WTC11 (cell line): ENCODE results near the gene ARID4B. TPM values are rescaled to one million over a fixed set of nuclear protein-coding genes. Genes with fewer than 3 reads are reported as not detected.
"Not testable (repeated sequence)": the region's sequence is repeated elsewhere in the genome, so short reads cannot be mapped to it uniquely, and the experiment has no call there.

Experiments used
- ATAC-seq: fragments of 200-7000 bp; cut with Tn5 transposase; 2 replicates; pipeline ENCODE4 v1.10.0; 2021; ENCODE audit warnings: mild to moderate bottlenecking, moderate library complexity
- CTCF ChIA-PET: fragments of 300-600 bp; sonication (Branson Sonifier 250); formaldehyde crosslinking; loops from one replicate; lab custom pipeline; 2021; ENCODE audit warnings: antibody characterized with exemption; lab: Charles Lee
- POLR2A ChIA-PET: fragments of 350-600 bp; sonication (Branson Sonifier 250); formaldehyde crosslinking; loops from one replicate; lab custom pipeline; 2021; ENCODE audit warnings: antibody characterized with exemption; lab: Charles Lee
- DNase-seq: peaks from one replicate; pipeline ENCODE4 v3.0.0; 2021; ENCODE audit warnings: low spot score
- H3K27ac Mint-ChIP-seq: 2 replicates; pipeline ENCODE4 v1.8.0; 2021; ENCODE audit warnings: mixed read lengths
- H3K27me3 Mint-ChIP-seq: 2 replicates; pipeline ENCODE4 v1.8.0; 2021; ENCODE audit warnings: low read depth, mild to moderate bottlenecking, moderate library complexity, mixed read lengths
- H3K36me3 Mint-ChIP-seq: 2 replicates; pipeline ENCODE4 v1.8.0; 2021; ENCODE audit warnings: mixed read lengths
- H3K4me1 Mint-ChIP-seq: 2 replicates; pipeline ENCODE4 v1.8.0; 2022; ENCODE audit warnings: mixed read lengths
- H3K4me3 Mint-ChIP-seq: 2 replicates; pipeline ENCODE4 v1.8.0; 2021; ENCODE audit warnings: mild to moderate bottlenecking, moderate library complexity, mixed read lengths
- H3K9me3 Mint-ChIP-seq: 2 replicates; pipeline ENCODE4 v1.8.0; 2021; ENCODE audit warnings: mixed read lengths
- ATF2 ChIP-seq: sonication (generic); formaldehyde crosslinking; IDR thresholded peaks from 2 replicates; pipeline ENCODE4 v1.8.1; 2022; ENCODE audit warnings: low read depth, missing genetic modification reagents, borderline replicate concordance
- ELF4 ChIP-seq: sonication (generic); formaldehyde crosslinking; IDR thresholded peaks from 2 replicates; pipeline ENCODE4 v1.8.1; 2022; ENCODE audit warnings: low read depth, mild to moderate bottlenecking, moderate library complexity, missing genetic modification reagents
- NFE2L1 ChIP-seq: sonication (generic); formaldehyde crosslinking; IDR thresholded peaks from 2 replicates; pipeline ENCODE4 v1.8.1; 2023; ENCODE audit warnings: missing genetic modification reagents
- NFYB ChIP-seq: sonication (generic); formaldehyde crosslinking; conservative IDR thresholded peaks from 2 replicates; pipeline ENCODE4 v1.8.0; 2022; ENCODE audit warnings: low read depth, missing genetic modification reagents
- PREB ChIP-seq: sonication (generic); formaldehyde crosslinking; IDR thresholded peaks from 2 replicates; pipeline ENCODE4 v1.8.1; 2022; ENCODE audit warnings: mild to moderate bottlenecking, missing genetic modification reagents, moderate library complexity, borderline replicate concordance
- RELA ChIP-seq: sonication (generic); formaldehyde crosslinking; IDR thresholded peaks from 2 replicates; pipeline ENCODE4 v1.8.1; 2022; ENCODE audit warnings: missing genetic modification reagents, mild to moderate bottlenecking, borderline replicate concordance
- SOX15 ChIP-seq: fragments of 250-450 bp; sonication (Bioruptor Pico); IDR thresholded peaks from 2 replicates; pipeline ENCODE4 v1.9.0; 2021; ENCODE audit warnings: mild to moderate bottlenecking
- ZNF281 ChIP-seq: sonication (generic); formaldehyde crosslinking; IDR thresholded peaks from 2 replicates; pipeline ENCODE4 v1.8.0; 2023; ENCODE audit warnings: mild to moderate bottlenecking, missing genetic modification reagents
- ZNF396 ChIP-seq: fragments of 250-450 bp; sonication (Bioruptor Pico); IDR thresholded peaks from 2 replicates; pipeline ENCODE4 v1.8.0; 2021; ENCODE audit warnings: mild to moderate bottlenecking, moderate library complexity, borderline replicate concordance
- ZNF423 ChIP-seq: fragments of 250-450 bp; sonication (Bioruptor Pico); IDR thresholded peaks from 2 replicates; pipeline ENCODE4 v2.1.2; 2022; ENCODE audit warnings: mild to moderate bottlenecking, moderate library complexity
- ZNF512 ChIP-seq: sonication (generic); formaldehyde crosslinking; IDR thresholded peaks from 2 replicates; pipeline ENCODE4 v1.8.1; 2022; ENCODE audit warnings: missing genetic modification reagents, borderline replicate concordance
- ZNF671 ChIP-seq: fragments of 250-450 bp; sonication (Bioruptor Pico); IDR thresholded peaks from 2 replicates; pipeline ENCODE4 v1.8.0; 2021; ENCODE audit warnings: mild to moderate bottlenecking
- total RNA-seq: library from RNA; stranded (reverse); gene quantifications from 3 replicates; pipeline ENCODE4 v1.2.3, GENCODE V29; 2021
- TF ChIP-seq, protein P1 (sequence below): fragments of 200-600 bp; IDR thresholded peaks from 2 replicates; pipeline ENCODE4 v1.8.0; 2022; ENCODE audit warnings: antibody characterized with exemption
- TF ChIP-seq, protein P2 (sequence below): fragments of 250-450 bp; sonication (Bioruptor Pico); IDR thresholded peaks from 2 replicates; pipeline ENCODE4 v2.1.2; 2022; ENCODE audit warnings: mild to moderate bottlenecking, moderate library complexity
- TF ChIP-seq, protein P3 (sequence below): fragments of 250-450 bp; sonication (Bioruptor Pico); IDR thresholded peaks from 2 replicates; pipeline ENCODE4 v1.9.0; 2021; ENCODE audit warnings: mild to moderate bottlenecking
- TF ChIP-seq, protein P4 (sequence below): sonication (generic); formaldehyde crosslinking; IDR thresholded peaks from 2 replicates; pipeline ENCODE4 v1.8.1; 2023; ENCODE audit warnings: mild to moderate bottlenecking, moderate library complexity, missing genetic modification reagents

Gene ARID4B
- total RNA-seq, 1 experiment from 2014 or later: 35.7 TPM

DNA sequence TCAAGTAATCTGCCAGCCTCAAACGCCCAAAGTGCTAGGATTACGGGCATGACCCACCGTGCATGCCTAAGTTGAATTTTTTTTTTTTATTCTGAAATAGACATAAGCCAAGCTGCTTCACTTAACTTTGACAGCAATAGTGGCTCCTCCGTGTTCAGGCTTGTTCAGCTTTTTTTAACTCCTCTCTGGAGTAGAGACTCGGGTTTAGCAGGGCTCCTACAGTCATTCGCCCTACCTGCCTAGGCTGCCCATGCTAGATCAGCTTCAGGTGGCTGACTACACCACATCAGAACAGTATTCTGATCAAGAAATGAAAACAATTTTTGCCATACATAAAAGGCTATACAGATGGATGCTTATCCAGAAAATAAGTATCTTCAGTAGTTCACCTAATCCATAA, 14.7 kb downstream of the ARID4B start (continued):
- TF ChIP-seq ZNF281 (CRISPR knock-in tag) (no peak), SOX15 (CRISPR knock-in tag) (no peak), ZNF396 (CRISPR knock-in tag) (no peak)

DNA sequence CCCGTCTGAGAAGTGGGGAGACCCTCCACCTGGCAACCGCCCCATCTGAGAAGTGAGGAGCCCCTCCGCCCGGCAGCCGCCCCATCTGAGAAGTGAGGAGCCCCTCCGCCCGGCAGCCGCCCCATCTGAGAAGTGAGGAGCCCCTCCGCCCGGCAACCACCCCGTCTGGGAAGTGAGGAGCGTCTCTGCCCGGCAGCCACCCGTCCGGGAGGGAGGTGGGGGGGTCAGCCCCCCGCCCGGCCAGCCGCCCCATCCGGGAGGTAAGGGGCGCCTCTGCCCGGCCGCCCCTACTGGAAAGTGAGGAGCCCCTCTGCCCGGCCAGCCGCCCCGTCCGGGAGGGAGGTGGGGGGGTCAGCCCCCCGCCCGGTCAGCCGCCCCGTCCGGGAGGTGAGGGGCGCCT, 18.8 kb downstream of the ARID4B start:
- DNase-seq, POLR2A ChIA-PET, CTCF ChIA-PET, ATAC-seq, H3K4me3 Mint-ChIP-seq, H3K27me3 Mint-ChIP-seq, H3K9me3 Mint-ChIP-seq, H3K27ac Mint-ChIP-seq: not testable (repeated sequence)
- Mint-ChIP-seq H3K36me3 (peaks cover 25% of the 10 kb centered on the region), H3K4me1 (peaks cover 16% of the 10 kb centered on the region)

DNA sequence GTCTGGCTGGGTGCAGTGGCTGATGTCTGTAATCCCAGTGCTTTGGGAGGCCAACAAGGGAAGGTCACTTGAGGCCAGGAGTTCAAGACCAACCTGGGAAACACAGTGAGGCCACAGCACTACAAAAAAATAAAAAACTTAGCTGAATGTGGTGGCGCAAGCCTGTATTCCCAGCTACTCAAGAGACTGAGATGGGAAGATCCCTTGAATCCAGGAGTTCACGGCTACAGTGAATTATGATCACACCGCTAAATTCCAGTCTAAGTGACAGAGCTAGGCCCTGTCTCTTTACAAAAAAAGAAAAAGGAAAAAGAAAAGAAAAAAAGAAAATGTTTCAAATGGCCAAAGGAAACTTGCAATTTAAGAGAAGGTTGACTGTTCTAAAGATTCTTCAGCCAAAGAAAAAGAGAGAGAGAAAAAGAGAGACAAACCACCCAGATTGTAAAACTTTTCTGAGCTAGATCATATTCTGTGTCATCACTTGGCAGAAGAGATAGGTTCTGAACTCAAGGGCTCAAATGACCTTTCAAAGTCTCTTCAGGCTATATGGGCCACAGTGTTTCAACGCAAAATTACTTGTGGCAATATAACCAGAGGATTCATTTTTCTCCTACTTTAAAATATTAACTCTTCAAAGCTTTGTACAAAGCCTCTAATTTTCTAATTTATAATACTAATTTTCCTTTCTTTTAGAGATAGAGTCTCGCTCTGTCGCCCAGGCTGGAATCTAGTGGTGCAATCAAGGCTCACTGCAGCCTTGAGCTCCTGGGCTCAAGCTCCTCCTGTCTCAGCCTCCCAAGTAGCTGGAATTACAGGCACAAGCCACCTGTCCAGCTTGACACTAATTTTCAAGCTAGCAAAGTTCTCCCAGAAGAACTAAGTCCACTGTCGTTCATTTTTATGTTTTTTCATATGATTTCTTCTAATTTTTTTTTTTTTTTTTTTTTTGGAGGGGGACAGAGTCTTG, 20.5 kb downstream of the ARID4B start:
- no peak for DNase-seq
- ChIA-PET CTCF (no interaction called here), POLR2A (interaction anchor here (0.6 to 0.7 kb wide), 2 partner anchors 17 to 121 kb away, joined by 4 to 10 read pairs; no protein-coding TSS in a partner anchor)
- TF ChIP-seq, protein P1, sequence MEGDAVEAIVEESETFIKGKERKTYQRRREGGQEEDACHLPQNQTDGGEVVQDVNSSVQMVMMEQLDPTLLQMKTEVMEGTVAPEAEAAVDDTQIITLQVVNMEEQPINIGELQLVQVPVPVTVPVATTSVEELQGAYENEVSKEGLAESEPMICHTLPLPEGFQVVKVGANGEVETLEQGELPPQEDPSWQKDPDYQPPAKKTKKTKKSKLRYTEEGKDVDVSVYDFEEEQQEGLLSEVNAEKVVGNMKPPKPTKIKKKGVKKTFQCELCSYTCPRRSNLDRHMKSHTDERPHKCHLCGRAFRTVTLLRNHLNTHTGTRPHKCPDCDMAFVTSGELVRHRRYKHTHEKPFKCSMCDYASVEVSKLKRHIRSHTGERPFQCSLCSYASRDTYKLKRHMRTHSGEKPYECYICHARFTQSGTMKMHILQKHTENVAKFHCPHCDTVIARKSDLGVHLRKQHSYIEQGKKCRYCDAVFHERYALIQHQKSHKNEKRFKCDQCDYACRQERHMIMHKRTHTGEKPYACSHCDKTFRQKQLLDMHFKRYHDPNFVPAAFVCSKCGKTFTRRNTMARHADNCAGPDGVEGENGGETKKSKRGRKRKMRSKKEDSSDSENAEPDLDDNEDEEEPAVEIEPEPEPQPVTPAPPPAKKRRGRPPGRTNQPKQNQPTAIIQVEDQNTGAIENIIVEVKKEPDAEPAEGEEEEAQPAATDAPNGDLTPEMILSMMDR: no peak
- TF ChIP-seq, protein P2, sequence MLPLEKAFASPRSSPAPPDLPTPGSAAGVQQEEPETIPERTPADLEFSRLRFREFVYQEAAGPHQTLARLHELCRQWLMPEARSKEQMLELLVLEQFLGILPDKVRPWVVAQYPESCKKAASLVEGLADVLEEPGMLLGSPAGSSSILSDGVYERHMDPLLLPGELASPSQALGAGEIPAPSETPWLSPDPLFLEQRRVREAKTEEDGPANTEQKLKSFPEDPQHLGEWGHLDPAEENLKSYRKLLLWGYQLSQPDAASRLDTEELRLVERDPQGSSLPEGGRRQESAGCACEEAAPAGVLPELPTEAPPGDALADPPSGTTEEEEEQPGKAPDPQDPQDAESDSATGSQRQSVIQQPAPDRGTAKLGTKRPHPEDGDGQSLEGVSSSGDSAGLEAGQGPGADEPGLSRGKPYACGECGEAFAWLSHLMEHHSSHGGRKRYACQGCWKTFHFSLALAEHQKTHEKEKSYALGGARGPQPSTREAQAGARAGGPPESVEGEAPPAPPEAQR (CRISPR knock-in tag): no peak
- TF ChIP-seq ATF2 (CRISPR knock-in tag) (no peak), NFYB (CRISPR knock-in tag) (no peak), RELA (CRISPR knock-in tag) (no peak), NFE2L1 (CRISPR knock-in tag) (no peak), ZNF671 (no peak), ZNF423 (CRISPR knock-in tag) (no peak), ELF4 (no peak), ZNF512 (no peak), PREB (CRISPR knock-in tag) (no peak)
- TF ChIP-seq, protein P3, sequence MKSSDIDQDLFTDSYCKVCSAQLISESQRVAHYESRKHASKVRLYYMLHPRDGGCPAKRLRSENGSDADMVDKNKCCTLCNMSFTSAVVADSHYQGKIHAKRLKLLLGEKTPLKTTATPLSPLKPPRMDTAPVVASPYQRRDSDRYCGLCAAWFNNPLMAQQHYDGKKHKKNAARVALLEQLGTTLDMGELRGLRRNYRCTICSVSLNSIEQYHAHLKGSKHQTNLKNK: no peak
- TF ChIP-seq, protein P4, sequence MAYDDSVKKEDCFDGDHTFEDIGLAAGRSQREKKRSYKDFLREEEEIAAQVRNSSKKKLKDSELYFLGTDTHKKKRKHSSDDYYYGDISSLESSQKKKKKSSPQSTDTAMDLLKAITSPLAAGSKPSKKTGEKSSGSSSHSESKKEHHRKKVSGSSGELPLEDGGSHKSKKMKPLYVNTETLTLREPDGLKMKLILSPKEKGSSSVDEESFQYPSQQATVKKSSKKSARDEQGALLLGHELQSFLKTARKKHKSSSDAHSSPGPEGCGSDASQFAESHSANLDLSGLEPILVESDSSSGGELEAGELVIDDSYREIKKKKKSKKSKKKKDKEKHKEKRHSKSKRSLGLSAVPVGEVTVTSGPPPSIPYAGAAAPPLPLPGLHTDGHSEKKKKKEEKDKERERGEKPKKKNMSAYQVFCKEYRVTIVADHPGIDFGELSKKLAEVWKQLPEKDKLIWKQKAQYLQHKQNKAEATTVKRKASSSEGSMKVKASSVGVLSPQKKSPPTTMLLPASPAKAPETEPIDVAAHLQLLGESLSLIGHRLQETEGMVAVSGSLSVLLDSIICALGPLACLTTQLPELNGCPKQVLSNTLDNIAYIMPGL (CRISPR knock-in tag): no peak
- Mint-ChIP-seq H3K9me3 (peaks cover 3% of the 10 kb centered on the region; the same call in 1 of the 2 replicates), H3K4me1 (peaks cover 16% of the 10 kb centered on the region), H3K27me3 (no peaks in the 10 kb centered on the region), H3K4me3 (no peak overlapping the region), H3K27ac (no peak overlapping the region; the same call in 1 of the 2 replicates), H3K36me3 (peaks cover 25% of the 10 kb centered on the region)
- no peak for ATAC-seq
